Activated naive CD8-positive, alpha-beta T cell (primary cell): ENCODE measurements around the gene CCDC88C.

ENCODE experiments used
- H3K27ac Mint-ChIP-seq: one replicate; pipeline ENCODE4 v1.8.0; 2021; ENCODE audit warnings: mixed read lengths
- H3K27me3 Mint-ChIP-seq: one replicate; pipeline ENCODE4 v1.8.0; 2021; ENCODE audit warnings: mixed read lengths
- H3K36me3 Mint-ChIP-seq: one replicate; pipeline ENCODE4 v1.8.0; 2021; ENCODE audit warnings: mixed read lengths
- H3K4me1 Mint-ChIP-seq: one replicate; pipeline ENCODE4 v1.8.0; 2021; ENCODE audit warnings: low read depth, mixed read lengths
- H3K4me3 Mint-ChIP-seq: one replicate; pipeline ENCODE4 v1.8.0; 2021; ENCODE audit warnings: mild to moderate bottlenecking, mixed read lengths
- H3K9me3 Mint-ChIP-seq: one replicate; pipeline ENCODE4 v1.8.0; 2021; ENCODE audit warnings: low read depth, mixed read lengths

CCDC88C gene

DNA sequence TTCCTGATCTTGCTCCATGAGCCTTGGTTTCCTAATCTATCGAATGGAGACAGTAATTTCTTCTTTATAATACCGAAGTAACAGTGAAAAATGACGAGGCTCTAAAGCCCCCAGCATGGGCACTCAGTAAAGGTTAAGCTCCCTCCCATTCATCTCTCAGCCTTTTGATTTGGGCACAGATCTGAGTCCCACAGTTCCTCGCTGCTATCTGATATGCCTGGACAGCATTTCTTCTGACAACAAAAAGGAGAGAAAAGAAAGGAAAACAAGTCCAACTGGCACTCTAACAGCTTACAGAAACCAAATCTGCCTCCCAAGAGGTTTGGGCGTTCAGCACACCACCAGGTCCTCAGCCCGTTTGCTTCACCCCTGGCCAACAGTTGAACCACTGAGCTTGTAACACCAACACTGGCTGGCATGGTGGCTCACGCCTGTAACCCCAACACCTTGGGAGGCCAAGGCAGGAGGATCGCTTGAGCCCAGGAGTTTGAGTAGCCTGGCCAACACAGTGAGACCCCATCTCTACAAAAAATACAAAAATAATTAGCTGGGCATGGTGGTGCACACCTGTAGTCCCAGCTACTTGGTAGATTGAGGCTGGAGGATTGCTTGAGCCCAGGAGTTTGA lies 19.5 kb downstream of the CCDC88C start:
- Mint-ChIP-seq H3K4me1 (peaks cover 93% of the 10 kb centered on the region), H3K27ac (peak overlapping the region; percentile 98), H3K4me3 (peak overlapping the region; percentile 86), H3K9me3 (no peaks in the 10 kb centered on the region), H3K27me3 (no peaks in the 10 kb centered on the region), H3K36me3 (no peaks in the 10 kb centered on the region)

DNA sequence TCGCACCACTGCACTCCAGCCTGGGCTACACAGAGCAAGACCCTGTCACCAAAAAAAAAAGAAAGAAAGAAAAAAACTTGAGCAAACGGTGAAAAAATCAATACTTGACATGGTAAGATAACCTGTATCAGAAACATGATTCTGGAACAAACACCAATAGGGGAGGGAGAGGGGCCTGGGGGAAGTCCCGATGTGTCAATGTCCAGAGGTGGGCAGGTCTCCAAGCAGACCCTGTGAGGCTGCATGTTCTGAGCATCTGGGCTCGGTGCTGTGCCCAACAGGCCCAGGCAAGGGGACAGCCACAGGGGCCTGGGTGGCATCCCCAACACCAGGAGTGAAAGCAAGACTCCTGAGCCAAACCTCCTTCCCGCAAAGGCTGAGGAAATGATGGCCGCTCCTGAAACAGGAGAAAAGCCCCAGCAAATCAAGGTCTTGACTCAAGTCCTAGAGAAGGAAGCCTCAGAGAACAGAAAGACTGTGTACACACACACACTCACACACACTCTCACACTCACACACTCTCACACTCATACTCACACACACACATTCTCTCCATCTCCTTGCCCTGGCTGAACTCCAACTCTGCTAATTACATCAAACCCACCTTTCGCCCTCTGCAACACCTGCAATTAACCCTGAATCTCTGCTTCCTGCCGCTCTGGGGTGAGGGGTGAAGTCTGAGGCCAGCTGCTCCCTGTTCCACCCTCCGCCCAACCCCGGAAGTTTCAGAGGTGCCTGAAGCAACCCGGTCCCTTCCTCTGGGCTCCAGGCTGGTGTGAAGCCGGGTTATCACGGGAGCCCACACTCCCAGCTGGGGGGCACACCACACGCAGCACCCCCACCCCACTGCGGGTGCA lies 20.4 kb downstream of the CCDC88C start:
- peak overlapping the region; percentile 86 for H3K4me3 Mint-ChIP-seq

DNA sequence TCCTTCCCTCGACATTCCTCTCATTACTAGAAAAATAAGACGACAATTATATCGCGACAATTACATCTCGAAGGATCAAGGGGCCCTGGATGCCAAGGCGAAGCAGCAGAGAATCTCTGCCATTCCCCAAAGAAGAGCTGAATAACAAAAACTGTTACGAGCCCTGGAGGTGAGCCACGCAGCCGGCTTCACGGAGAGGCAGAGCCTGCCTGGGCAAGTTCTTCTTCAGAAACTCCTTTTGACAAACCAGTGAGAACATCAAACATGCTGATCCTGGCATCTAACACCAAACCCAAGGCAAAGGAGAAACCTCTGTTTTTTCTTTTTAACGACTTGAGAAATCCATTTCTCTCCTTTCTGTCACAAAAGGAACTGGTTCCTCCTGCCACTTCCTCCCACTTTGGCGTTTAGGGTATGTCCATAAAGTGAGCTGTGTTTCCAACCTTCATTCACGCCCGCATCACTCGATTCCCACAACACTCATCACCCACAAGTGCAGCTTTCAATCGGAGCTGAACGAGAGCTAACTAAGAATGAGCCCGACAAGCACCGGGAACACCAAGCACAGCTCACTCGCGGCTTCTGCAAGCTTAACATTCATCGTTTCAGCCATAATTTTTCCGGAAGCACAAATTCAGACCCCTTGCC lies 21.5 kb downstream of the CCDC88C start:
- H3K27me3 Mint-ChIP-seq = no peaks in the 10 kb centered on the region
- no peaks in the 10 kb centered on the region for H3K36me3 Mint-ChIP-seq
- H3K4me1 Mint-ChIP-seq = peaks cover 93% of the 10 kb centered on the region
- H3K9me3 Mint-ChIP-seq = no peaks in the 10 kb centered on the region
- H3K27ac Mint-ChIP-seq = peak overlapping the region; percentile 98
- H3K4me3 Mint-ChIP-seq = peak overlapping the region; percentile 86

More for the DNA sequence above, 20.4 kb downstream of the CCDC88C start:
- no peaks in the 10 kb centered on the region for H3K27me3 Mint-ChIP-seq
- peak overlapping the region; percentile 98 for H3K27ac Mint-ChIP-seq
- H3K4me1 Mint-ChIP-seq = peaks cover 92% of the 10 kb centered on the region
- H3K36me3 Mint-ChIP-seq = no peaks in the 10 kb centered on the region
- H3K9me3 Mint-ChIP-seq = no peaks in the 10 kb centered on the region

GRCh38 chr14:91395466-91395865 lies 22.2 kb downstream of the CCDC88C start:
- H3K27ac Mint-ChIP-seq = peak overlapping the region; percentile 98
- H3K4me3 Mint-ChIP-seq = peak overlapping the region; percentile 86
- no peaks in the 10 kb centered on the region for H3K36me3 Mint-ChIP-seq
- no peaks in the 10 kb centered on the region for H3K27me3 Mint-ChIP-seq
- no peaks in the 10 kb centered on the region for H3K9me3 Mint-ChIP-seq
- H3K4me1 Mint-ChIP-seq = peaks cover 94% of the 10 kb centered on the region

- Mint-ChIP-seq H3K4me3 (peak overlapping the region; percentile 86), H3K36me3 (no peaks in the 10 kb centered on the region), H3K4me1 (peaks cover 93% of the 10 kb centered on the region), H3K27ac (peak overlapping the region; percentile 98), H3K9me3 (no peaks in the 10 kb centered on the region), H3K27me3 (no peaks in the 10 kb centered on the region)
Measured at GRCh38 chr14:91394105-91395081, 23.2 kb downstream of the CCDC88C start.

GRCh38 chr14:91392623-91393303 lies 24.9 kb downstream of the CCDC88C start:
- Mint-ChIP-seq H3K27me3 (no peaks in the 10 kb centered on the region), H3K36me3 (no peaks in the 10 kb centered on the region), H3K9me3 (no peaks in the 10 kb centered on the region), H3K27ac (peak overlapping the region; percentile 93), H3K4me3 (peak overlapping the region; percentile 61), H3K4me1 (peaks cover 94% of the 10 kb centered on the region)

DNA sequence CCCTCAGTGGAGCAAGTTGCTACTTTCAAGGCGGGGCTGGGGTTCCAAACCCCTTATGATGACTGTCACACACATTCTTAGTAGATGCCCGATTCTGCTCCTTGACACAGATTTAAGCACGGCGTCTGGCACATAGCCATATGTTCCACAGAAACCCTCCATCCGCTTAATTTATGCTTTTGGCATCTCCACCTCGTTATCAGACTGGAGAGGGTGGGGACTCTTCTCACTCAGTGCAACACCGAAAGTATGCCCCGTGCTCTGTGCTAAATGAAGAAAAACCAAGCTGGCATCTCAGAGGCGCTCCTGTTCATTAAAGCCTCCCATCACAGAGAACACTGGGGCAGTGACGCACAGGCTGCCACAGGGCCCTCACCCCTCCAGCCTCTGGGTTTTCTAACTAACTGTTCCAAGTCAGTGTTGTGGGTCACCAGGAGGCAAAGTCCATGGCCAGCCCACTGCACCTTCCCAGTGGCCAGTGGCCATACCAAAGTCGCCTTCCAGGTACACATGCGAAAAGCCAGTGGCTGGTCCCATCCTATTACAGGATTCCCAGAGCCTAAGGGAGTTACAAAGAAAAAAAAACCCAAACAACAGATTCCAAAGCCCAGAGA lies 27.3 kb downstream of the CCDC88C start:
- Mint-ChIP-seq H3K36me3 (no peaks in the 10 kb centered on the region), H3K4me3 (peak overlapping the region; percentile 79), H3K9me3 (no peaks in the 10 kb centered on the region), H3K27ac (peak overlapping the region; percentile 93), H3K27me3 (no peaks in the 10 kb centered on the region), H3K4me1 (peaks cover 89% of the 10 kb centered on the region)

DNA sequence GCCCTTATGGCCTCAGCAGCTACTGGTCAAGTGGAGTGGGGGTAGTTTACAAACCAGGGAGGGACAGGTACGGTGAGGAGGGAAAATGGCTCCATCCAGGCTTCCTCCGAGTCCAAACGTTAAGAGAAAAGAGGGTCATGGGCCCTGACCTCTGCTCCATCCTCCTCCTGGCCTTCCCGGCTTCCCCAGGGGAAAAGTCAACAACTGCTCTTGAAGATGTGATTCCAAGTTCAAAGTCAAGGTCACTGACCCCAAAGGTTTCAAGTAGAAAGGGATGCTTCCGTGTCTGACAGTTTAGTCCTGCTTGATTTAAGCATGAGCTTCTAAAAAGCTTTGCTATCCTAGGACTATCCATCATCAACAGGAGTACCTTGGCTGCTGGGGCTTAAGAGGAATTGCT lies 28.5 kb downstream of the CCDC88C start:
- H3K36me3 Mint-ChIP-seq = peaks cover 2% of the 10 kb centered on the region
- no peaks in the 10 kb centered on the region for H3K27me3 Mint-ChIP-seq
- peak overlapping the region; percentile 87 for H3K27ac Mint-ChIP-seq
- H3K9me3 Mint-ChIP-seq = no peaks in the 10 kb centered on the region
- H3K4me3 Mint-ChIP-seq = peak overlapping the region; percentile 49
- H3K4me1 Mint-ChIP-seq = peaks cover 89% of the 10 kb centered on the region

GRCh38 chr14:91388551-91388975 lies 29.1 kb downstream of the CCDC88C start:
- Mint-ChIP-seq H3K4me1 (peaks cover 87% of the 10 kb centered on the region), H3K36me3 (peaks cover 2% of the 10 kb centered on the region), H3K27me3 (no peaks in the 10 kb centered on the region), H3K4me3 (peak overlapping the region; percentile 49), H3K27ac (peak overlapping the region; percentile 87), H3K9me3 (no peaks in the 10 kb centered on the region)

DNA sequence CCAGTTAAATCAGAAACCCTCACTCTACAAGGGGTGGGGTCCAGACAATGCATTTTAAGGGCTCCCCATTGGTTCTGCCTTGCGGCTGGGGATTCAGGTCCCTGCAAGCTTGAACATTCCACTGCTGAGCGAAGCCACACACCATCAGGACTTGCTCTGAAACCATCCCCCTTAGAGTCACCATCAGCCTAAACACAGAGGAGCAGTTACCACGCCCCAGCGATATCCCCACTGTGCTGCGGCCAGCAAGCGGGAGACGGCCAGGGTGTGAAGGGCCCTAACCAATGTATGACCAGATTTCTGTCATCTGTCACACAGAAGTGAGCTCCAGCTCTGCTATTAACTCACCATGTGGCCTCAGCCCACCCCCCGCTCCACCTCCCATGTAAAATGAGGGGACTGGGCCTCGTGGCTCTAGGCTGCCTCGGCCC lies 29.7 kb downstream of the CCDC88C start:
- Mint-ChIP-seq H3K4me3 (peak overlapping the region; percentile 49), H3K27ac (peak overlapping the region; percentile 87), H3K9me3 (no peaks in the 10 kb centered on the region)

GRCh38 chr14:91387169-91387835 lies 30.3 kb downstream of the CCDC88C start:
- Mint-ChIP-seq H3K36me3 (peaks cover 2% of the 10 kb centered on the region), H3K9me3 (no peaks in the 10 kb centered on the region), H3K27ac (peak overlapping the region; percentile 87), H3K27me3 (no peaks in the 10 kb centered on the region), H3K4me1 (peaks cover 89% of the 10 kb centered on the region), H3K4me3 (peak overlapping the region; percentile 46)

More for the DNA sequence above, 29.7 kb downstream of the CCDC88C start:
- H3K36me3 Mint-ChIP-seq = peaks cover 2% of the 10 kb centered on the region
- H3K27me3 Mint-ChIP-seq = no peaks in the 10 kb centered on the region
- peaks cover 89% of the 10 kb centered on the region for H3K4me1 Mint-ChIP-seq

GRCh38 chr14:91385697-91386096 lies 31.9 kb downstream of the CCDC88C start:
- Mint-ChIP-seq H3K36me3 (peaks cover 4% of the 10 kb centered on the region), H3K27ac (peak overlapping the region; percentile 79), H3K4me1 (peaks cover 89% of the 10 kb centered on the region), H3K9me3 (no peaks in the 10 kb centered on the region), H3K27me3 (no peaks in the 10 kb centered on the region), H3K4me3 (no peak overlapping the region)

DNA sequence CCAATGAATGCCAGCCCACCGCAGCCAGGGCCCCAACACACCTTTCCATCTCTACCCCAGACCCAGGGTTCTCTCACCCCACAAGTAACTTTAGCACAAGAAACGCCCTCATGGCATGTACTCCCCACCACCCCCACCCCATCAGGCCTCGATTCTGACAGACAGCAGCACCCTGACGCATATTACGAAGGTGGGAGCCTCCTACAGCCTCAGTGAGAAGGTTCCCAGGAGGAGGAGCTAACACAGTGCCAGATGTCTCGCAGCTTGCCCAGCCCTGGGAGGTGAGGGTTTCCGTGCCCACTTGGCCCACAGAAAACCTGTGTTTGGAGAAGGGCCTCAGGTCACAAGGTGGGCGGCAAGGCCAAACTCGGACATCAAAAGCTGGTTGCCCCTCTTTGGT lies 32.4 kb downstream of the CCDC88C start:
- no peaks in the 10 kb centered on the region for H3K27me3 Mint-ChIP-seq
- H3K27ac Mint-ChIP-seq = peak overlapping the region; percentile 78
- H3K4me3 Mint-ChIP-seq = peak overlapping the region; percentile 63

More for the DNA sequence above, 32.4 kb downstream of the CCDC88C start:
- Mint-ChIP-seq H3K36me3 (peaks cover 4% of the 10 kb centered on the region), H3K9me3 (no peaks in the 10 kb centered on the region), H3K4me1 (peaks cover 89% of the 10 kb centered on the region)
